Breast epithelium (tissue), 3 donors: Measurements from ENCODE around the gene TRMT44.

Source experiments
- POLR2AphosphoS5 ChIP-seq, 3 donors: sonication (generic); formaldehyde crosslinking; IDR thresholded peaks; one replicate each; pipeline ENCODE4 v1.6.1; 2017; ENCODE audit warnings: antibody characterized with exemption in 3 of 3
- TF ChIP-seq, protein P1 (sequence below), 3 donors: fragments of 450-650 bp; IDR thresholded peaks; one replicate each; pipeline ENCODE4 v1.5.1; 2016 to 2017; ENCODE audit warnings: antibody characterized with exemption in 3 of 3, mild to moderate bottlenecking in 3 of 3, moderate library complexity in 3 of 3

DNA sequence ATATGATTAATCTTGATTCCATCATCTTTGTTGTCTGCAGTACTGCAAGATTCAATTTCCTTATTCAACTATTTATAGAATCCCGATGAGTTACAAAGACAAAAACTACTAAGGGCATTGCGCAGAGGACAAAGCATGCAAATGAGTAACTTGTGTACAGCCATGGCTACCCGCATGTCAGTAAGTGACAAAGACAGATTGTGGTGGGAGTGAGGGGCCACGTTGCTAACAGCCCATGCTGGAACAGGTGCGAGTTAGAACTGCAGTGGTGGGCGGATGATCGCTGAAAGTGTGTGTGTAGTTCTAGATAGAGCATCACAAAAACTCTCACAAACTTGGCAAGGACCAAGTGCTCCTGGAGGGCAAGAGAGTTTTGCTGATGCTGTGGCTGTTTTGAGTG lies 49.5 kb upstream of the TRMT44 start:
- no peak for TF ChIP-seq POLR2AphosphoS5 (IDR thresholded peaks at IDR 0.05)
- TF ChIP-seq, protein P1, sequence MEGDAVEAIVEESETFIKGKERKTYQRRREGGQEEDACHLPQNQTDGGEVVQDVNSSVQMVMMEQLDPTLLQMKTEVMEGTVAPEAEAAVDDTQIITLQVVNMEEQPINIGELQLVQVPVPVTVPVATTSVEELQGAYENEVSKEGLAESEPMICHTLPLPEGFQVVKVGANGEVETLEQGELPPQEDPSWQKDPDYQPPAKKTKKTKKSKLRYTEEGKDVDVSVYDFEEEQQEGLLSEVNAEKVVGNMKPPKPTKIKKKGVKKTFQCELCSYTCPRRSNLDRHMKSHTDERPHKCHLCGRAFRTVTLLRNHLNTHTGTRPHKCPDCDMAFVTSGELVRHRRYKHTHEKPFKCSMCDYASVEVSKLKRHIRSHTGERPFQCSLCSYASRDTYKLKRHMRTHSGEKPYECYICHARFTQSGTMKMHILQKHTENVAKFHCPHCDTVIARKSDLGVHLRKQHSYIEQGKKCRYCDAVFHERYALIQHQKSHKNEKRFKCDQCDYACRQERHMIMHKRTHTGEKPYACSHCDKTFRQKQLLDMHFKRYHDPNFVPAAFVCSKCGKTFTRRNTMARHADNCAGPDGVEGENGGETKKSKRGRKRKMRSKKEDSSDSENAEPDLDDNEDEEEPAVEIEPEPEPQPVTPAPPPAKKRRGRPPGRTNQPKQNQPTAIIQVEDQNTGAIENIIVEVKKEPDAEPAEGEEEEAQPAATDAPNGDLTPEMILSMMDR (IDR thresholded peaks at IDR 0.05), result no peak
